B cell (primary cell): ENCODE measurements around the gene FAM217B. TPM values are rescaled to one million over a fixed set of nuclear protein-coding genes. Genes with fewer than 3 reads are reported as not detected.

Experiments
- ATAC-seq: fragments of 200-7000 bp; cut with Tn5 transposase; one replicate; pipeline ENCODE4 v1.10.0; 2021; ENCODE audit warnings: low read depth, mild to moderate bottlenecking, moderate number of reproducible peaks, moderate library complexity
- CTCF ChIA-PET: fragments of 350-600 bp; sonication (Branson Sonifier 250); formaldehyde crosslinking; loops from one replicate; lab custom pipeline; 2021; ENCODE audit warnings: antibody characterized with exemption, inconsistent platforms; lab: Charles Lee
- POLR2A ChIA-PET: fragments of 350-600 bp; sonication (Branson Sonifier 250); formaldehyde crosslinking; loops from one replicate; lab custom pipeline; 2021; ENCODE audit warnings: antibody characterized with exemption; lab: Charles Lee
- DNase-seq: peaks from one replicate; pipeline ENCODE4 v3.0.0; 2013
- H2AFZ ChIP-seq: 2 replicates; pipeline ENCODE4 v1.6.1; 2012; ENCODE audit warnings: mild to moderate bottlenecking, low read depth, low read length; ENCODE audit not compliant: insufficient read depth, poor library complexity, severe bottlenecking
- H3K27ac ChIP-seq, 2 donors: 1 replicate in 1 of 2; 2 replicates in 1 of 2; pipeline ENCODE4 v1.5.1; 2012 to 2013; ENCODE audit warnings: low read length in 2 of 2, mild to moderate bottlenecking in 2 of 2, moderate library complexity in 1 of 2
- H3K27me3 ChIP-seq, 4 experiments: fragments of 200-600 bp in 1 of 4; sonication (generic) in 1 of 4; replicated peaks in 1 of 4; 1 replicate in 2 of 4; 2 replicates in 2 of 4; pipeline versions ENCODE4 v1.6.1 to v1.7.0; 2013 to 2016; ENCODE audit warnings: low read length in 3 of 4, mild to moderate bottlenecking in 2 of 4, mixed read lengths in 1 of 4, moderate library complexity in 1 of 4; ENCODE audit not compliant: insufficient read depth in 4 of 4, control insufficient read depth in 3 of 4; ENCODE audit errors: control extremely low read depth in 1 of 4
- H3K36me3 ChIP-seq, 2 experiments: replicated peaks in 1 of 2; 1 replicate in 1 of 2; 2 replicates in 1 of 2; pipeline versions ENCODE4 v1.6.1 to v1.7.1; 2013; ENCODE audit warnings: low read length in 1 of 2; ENCODE audit not compliant: insufficient read depth in 2 of 2, control insufficient read depth in 1 of 2; ENCODE audit errors: control extremely low read depth in 1 of 2, extremely low read depth in 1 of 2
- H3K4me1 ChIP-seq, 2 donors: fragments of 200-600 bp in 1 of 2; sonication (generic) in 1 of 2; 1 replicate in 1 of 2; 2 replicates in 1 of 2; pipeline versions ENCODE4 v1.5.1 to v1.6.1; 2013 to 2017; ENCODE audit warnings: low read length in 2 of 2; ENCODE audit not compliant: control insufficient read depth in 2 of 2, insufficient read depth in 2 of 2
- H3K4me2 ChIP-seq: replicated peaks from 2 replicates; pipeline ENCODE3; 2012; ENCODE audit warnings: mild to moderate bottlenecking, low read depth, low read length; ENCODE audit not compliant: poor library complexity, severe bottlenecking
- H3K4me3 ChIP-seq, 5 experiments: fragments of 200-600 bp in 1 of 5; sonication (generic) in 1 of 5; 1 replicate in 3 of 5; 2 replicates in 2 of 5; pipeline versions ENCODE4 v1.5.1 to v1.7.0; 2011 to 2016; ENCODE audit warnings: low read length in 4 of 5, mild to moderate bottlenecking in 4 of 5, low read depth in 2 of 5, control low read depth in 1 of 5, moderate library complexity in 1 of 5; ENCODE audit not compliant: insufficient read depth in 1 of 5; ENCODE audit errors: control extremely low read depth in 1 of 5, extremely low read depth in 1 of 5
- H3K79me2 ChIP-seq: fragments of 200-600 bp; sonication (generic); one replicate; pipeline ENCODE4 v1.6.0; 2016; ENCODE audit warnings: low read length; ENCODE audit not compliant: control insufficient read depth, insufficient read depth
- H3K9ac ChIP-seq: fragments of 200-600 bp; sonication (generic); 2 replicates; pipeline ENCODE4 v1.6.1; 2017; ENCODE audit warnings: mild to moderate bottlenecking, low read length, moderate library complexity
- H3K9me3 ChIP-seq, 3 donors: one replicate each; pipeline versions ENCODE4 v1.6.1 to v1.7.1; 2013; ENCODE audit warnings: low read length in 2 of 3; ENCODE audit not compliant: control insufficient read depth in 2 of 3, insufficient read depth in 1 of 3; ENCODE audit errors: control extremely low read depth in 1 of 3
- H4K20me1 ChIP-seq: 2 replicates; pipeline ENCODE4 v1.6.0; 2012; ENCODE audit warnings: mild to moderate bottlenecking, low read length; ENCODE audit not compliant: insufficient read depth, control insufficient read depth, poor library complexity, severe bottlenecking
- H3K27ac Mint-ChIP-seq: one replicate; pipeline ENCODE4 v1.8.0; 2021; ENCODE audit warnings: mixed read lengths
- H3K27me3 Mint-ChIP-seq: one replicate; pipeline ENCODE4 v1.8.0; 2021; ENCODE audit warnings: mixed read lengths
- H3K4me1 Mint-ChIP-seq: one replicate; pipeline ENCODE4 v1.8.0; 2021; ENCODE audit warnings: mixed read lengths
- H3K4me3 Mint-ChIP-seq: one replicate; pipeline ENCODE4 v1.8.0; 2021; ENCODE audit warnings: mixed read lengths
- H3K9me3 Mint-ChIP-seq: one replicate; pipeline ENCODE4 v1.8.0; 2022; ENCODE audit warnings: mixed read lengths; ENCODE audit not compliant: insufficient read depth
- EZH2 ChIP-seq: IDR thresholded peaks from 2 replicates; pipeline ENCODE4 v1.6.1; 2012; ENCODE audit warnings: borderline replicate concordance, low read depth, mild to moderate bottlenecking, moderate library complexity, low read length; ENCODE audit not compliant: insufficient read depth, poor library complexity, severe bottlenecking
- WGBS: methylation state at CpG from one replicate; pipeline ENCODE4 v1.1.5; 2013; ENCODE audit warnings: missing lambda C conversion rate; ENCODE audit not compliant: insufficient coverage; 5-methylcytosine and 5-hydroxymethylcytosine counted together
- intact Hi-C: fragments of 100-400 bp; cut with micrococcal nuclease; formaldehyde crosslinking; loops from one replicate; pipeline ENCODE4 v1.10.0; 2022
- polyA plus RNA-seq: library from polyadenylated mRNA; depleted of rRNA; stranded (reverse); fragments of >200 nt; gene quantifications from 2 replicates; pipeline ENCODE4 v1.2.3, GENCODE V29; 2012
- total RNA-seq, 2 donors: library from RNA; stranded (reverse); fragments of 120-200 nt in 1 of 2; gene quantifications; 1 replicate in 1 of 2; 2 replicates in 1 of 2; pipeline versions ENCODE4 v1.2.3 to v1.2.4, GENCODE V29; 2013 to 2022
- TF ChIP-seq, protein P1 (sequence below): fragments of 200-600 bp; IDR thresholded peaks from one replicate; pipeline ENCODE4 v1.8.0; 2022; ENCODE audit warnings: antibody characterized with exemption, mild to moderate bottlenecking

FAM217B gene
- total and polyA plus RNA-seq, 2 donors (not counting 1 experiment from before 2014, with no cell fraction given) = 3.6 to 34.9 TPM

DNA sequence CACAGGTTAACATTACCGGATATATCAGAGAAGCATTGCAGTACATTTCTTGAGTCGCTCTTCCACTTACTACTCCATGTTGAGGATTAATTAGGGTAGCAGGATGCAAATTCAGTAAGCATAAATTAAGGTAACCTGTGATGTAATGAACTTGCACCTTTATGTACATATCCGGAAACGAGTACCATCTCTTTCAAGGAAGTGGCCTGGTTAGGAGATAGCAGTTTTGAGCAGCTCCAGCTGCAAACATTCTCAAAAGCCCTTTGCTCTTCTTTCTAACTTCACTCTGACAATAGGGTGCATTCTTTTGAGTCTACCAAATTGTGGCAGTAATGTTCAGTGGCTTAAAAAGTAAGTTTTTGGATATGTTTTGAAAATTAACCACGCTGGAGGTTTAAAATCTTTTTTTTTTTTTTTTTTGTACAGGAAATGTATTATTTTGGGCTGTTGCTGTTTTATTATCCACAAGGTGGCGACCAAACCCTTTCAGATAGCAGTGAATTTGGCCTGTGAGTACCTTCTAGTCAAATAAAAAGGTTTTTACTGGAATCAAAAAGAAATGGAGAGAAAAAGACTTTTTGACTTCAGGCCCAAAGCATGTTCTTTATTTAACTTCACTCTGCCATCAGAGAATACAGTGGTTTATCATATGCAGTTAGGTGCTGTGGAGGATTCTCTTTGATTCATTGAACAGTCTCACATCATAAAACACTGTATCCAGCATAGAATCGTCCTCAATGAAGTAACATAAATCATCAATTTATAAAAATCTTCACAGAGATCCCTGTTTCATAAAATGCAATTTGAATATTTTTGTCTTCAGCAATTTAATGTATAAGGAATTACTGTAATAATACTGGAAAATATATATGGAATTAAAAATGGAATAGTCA, 8.9 kb downstream of the FAM217B start:
- H4K20me1 ChIP-seq = no peaks in the 10 kb centered on the region
- ChIA-PET POLR2A (no interaction called here), CTCF (interaction anchor here (0.7 to 4.1 kb wide), 10 partner anchors 9 to 315 kb away, joined by 3 to 45 read pairs (median 4); partner anchors contain the start of genes CDH26, FAM217B, PPP1R3D and SYCP2)
- peak overlapping the region; percentile 6 for H3K9ac ChIP-seq
- H2AFZ ChIP-seq = peak overlapping the region; percentile 55
- whole genome bisulfite sequencing = no CpG with 5 or more reads among the region's 7 CpGs
- DNase-seq (peak; percentile 68), ATAC-seq (peak; percentile 56)
- intact Hi-C loops = loop anchor here (1.0 to 5.0 kb wide), 3 partner anchors 9 to 1278 kb away; partner anchors contain the start of genes FAM217B and PPP1R3D
- no peaks in the 10 kb centered on the region for H3K79me2 ChIP-seq
- peaks cover 12% of the 10 kb centered on the region for H3K4me1 Mint-ChIP-seq
- H3K27ac Mint-ChIP-seq = peak overlapping the region; percentile 33
- H3K27me3 Mint-ChIP-seq = no peaks in the 10 kb centered on the region
- TF ChIP-seq, protein P1, sequence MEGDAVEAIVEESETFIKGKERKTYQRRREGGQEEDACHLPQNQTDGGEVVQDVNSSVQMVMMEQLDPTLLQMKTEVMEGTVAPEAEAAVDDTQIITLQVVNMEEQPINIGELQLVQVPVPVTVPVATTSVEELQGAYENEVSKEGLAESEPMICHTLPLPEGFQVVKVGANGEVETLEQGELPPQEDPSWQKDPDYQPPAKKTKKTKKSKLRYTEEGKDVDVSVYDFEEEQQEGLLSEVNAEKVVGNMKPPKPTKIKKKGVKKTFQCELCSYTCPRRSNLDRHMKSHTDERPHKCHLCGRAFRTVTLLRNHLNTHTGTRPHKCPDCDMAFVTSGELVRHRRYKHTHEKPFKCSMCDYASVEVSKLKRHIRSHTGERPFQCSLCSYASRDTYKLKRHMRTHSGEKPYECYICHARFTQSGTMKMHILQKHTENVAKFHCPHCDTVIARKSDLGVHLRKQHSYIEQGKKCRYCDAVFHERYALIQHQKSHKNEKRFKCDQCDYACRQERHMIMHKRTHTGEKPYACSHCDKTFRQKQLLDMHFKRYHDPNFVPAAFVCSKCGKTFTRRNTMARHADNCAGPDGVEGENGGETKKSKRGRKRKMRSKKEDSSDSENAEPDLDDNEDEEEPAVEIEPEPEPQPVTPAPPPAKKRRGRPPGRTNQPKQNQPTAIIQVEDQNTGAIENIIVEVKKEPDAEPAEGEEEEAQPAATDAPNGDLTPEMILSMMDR = peak; percentile 86
- no peak for TF ChIP-seq EZH2
- H3K4me3 ChIP-seq = no peak overlapping the region
- peak overlapping the region in 1 of 2 donors; percentile 39 for H3K27ac ChIP-seq
- peaks cover 4 to 10% of the 10 kb centered on the region in 2 donors for H3K4me1 ChIP-seq
- peaks cover 6 to 16% of the 10 kb centered on the region in 2 experiments for H3K36me3 ChIP-seq
- H3K9me3 ChIP-seq = no peaks in the 10 kb centered on the region
- no peaks in the 10 kb centered on the region for H3K9me3 Mint-ChIP-seq
- peak overlapping the region; percentile 39 for H3K4me2 ChIP-seq
- no peaks in the 10 kb centered on the region for H3K27me3 ChIP-seq
- H3K4me3 Mint-ChIP-seq = peak overlapping the region; percentile 38
